Limb (tissue), 2 donors: ENCODE measurements around the gene FGF19.

Experiments
- DNase-seq, 2 donors: peaks; one replicate each; pipeline ENCODE4 v3.0.0-alpha.2; 2016; ENCODE audit errors: extremely low spot score in 2 of 2

Gene FGF19

DNA sequence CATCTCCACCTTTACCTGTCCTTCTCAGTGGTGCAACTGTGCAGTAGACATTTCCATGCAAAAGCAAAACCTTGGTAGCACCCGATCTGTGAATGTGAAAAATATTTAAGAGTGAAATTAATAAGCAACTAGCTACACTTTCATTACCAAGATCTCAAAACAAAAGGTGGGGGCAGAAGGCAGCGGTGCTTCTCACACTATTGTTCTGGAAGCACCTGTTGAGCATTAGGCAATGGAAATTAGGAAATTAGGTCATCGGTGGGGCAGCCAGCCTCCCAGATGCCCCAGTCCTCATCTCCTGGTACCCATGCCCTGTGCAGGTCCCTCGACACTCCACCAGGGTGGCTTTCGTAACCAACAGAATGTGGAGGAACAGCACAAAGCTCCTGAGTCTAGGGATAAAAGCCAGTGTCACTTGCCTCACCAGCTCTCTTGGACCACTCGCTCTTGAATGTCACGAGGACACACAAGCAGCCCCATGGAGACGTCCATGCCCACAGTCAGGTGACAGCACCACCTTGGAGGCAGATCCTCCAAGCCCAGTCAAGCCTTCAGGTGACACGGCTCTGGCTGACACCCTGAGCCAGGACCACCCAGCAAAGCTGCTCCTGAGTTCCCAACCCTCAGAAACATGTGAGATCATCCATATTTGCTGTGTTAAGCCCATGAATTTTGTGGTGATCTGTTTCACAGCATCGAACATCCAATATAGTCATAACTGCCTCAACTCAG is 31.9 kb downstream of the FGF19 start:
- no peak for DNase-seq

DNA sequence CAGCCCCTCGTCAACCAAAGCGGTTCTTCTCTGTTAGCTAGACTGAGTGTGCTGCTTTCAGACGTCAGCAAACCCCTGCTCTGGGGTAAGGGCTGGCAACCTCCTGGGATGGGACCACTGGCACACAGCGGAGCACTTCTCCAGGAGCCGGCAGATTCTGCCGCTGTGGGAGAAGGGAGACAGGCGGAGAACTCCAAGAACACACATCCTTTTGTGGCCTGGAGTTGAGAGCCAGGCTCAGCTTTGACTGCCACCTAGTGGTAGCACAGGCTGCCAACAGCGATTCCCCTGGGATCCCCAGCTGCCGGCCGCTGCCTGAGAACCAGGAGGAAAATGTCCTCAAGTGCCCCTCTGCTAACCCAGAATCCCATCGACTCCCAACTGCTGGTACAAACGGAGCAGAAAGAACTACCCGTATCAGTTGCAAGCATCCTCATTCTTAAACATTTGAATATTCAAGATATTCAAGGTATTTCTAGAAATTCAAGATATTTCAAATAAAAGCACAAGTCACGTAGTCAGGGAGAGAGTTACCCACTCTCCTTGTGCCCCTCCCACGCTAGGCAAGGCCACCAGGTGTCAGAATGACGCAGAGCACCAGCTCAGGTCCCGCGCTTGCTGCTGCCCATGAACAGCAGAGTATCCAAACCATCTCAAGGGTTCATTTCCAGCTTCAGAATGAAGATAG is 33.5 kb downstream of the FGF19 start:
- peak; percentile 86 to 90 for DNase-seq

DNA sequence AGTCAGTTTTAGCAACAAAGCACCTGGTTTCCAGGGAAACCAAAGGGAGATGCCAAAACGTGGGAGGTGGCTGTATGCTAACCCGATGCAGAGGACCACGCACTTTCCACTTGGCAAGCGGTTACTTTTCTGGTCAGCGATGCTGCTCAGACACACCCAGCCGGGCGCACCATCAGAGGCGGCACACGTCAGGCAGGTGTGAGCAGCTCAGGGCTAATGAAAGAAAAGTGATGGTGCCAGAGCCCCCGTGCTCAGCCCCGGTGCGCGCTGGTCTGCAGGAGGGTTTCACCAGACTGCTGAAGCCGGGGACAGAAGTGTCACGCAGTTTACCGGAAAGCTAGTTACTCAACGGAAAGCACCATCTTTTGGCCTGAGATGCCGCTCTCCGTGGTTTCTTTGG is 34.3 kb downstream of the FGF19 start:
- no peak for DNase-seq

DNA sequence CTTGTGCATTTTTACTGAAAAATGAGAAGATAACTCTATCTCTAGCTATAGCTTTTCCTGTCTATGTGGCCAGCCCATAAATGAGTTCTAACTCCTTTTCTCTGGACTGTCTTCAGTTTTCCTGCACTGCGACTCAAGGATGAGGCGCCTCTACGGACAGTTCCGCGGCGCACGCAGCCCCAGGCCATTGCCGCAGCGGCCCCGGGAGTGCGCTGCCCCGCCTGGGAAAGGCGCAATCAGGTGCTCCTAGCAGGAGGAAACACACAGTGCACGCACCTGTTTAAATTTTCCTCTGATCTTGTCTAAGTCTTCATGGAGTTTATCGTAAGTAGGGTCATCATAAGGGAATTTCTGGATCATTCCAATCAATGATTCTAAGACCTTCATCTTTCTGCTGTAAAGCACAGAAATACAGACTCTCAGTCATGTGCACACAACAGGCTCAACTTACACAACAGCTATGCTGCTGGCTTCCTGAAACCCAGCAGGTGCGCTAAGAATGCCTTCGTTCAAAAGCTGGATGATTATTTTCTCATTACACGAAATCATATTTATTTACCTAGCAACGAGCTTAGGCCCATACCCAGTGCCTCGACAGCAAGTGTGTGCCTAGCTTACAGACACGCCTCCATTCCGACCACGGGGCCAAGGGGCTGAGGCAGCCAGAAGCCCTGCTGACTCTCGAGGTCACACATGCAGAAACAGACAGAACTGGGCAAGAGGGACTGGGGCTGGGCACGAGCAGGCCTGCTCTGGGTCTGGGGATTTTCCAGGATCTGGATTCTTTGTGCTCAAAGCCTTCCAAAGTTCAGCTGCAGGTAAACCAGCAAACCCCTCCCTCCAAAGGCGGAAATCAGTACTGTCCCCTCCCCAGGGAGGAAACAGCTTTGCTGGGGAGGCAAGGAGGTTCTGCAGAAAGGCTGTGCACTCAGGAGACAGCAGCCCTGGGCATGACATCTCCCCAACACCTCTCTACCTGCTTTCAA is 35.9 kb downstream of the FGF19 start:
- DNase-seq = no peak

DNA sequence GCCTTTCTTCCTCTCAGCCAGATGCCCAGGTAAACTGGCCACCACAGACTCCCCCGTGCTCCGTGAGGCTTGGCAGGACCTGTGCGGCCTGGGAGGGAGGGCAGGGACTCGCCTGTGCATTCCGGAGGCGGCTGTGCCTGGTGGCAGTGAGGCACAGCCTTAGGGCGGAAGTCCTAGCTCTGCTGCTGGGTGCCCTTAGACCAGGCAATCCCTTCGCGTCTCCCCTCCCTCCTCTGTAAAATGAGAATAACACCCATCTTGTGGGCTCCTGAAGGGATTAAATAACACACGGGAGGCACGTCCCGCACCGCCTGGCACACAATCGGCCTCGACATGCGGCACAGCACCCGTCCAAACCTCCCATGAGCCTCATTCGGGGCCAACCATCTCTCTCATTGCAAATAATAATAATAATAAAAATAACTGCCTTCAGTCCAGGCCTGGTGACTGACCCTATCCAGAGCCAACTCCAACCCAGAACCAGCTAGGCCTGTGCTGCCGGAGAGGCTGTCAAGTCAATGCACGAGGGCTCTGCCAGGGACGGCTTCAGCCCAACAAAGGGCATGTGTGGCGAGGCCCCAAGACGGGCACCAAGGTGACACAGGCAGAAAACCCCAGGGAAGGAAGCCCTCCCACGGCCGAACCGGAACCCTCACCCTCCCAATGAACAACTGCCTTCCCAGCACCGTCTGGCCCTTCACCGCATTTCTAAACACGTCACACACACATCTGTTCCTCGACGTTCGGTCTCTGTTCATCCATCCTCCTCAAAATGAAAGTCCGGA is 36.9 kb downstream of the FGF19 start:
- no peak for DNase-seq

DNA sequence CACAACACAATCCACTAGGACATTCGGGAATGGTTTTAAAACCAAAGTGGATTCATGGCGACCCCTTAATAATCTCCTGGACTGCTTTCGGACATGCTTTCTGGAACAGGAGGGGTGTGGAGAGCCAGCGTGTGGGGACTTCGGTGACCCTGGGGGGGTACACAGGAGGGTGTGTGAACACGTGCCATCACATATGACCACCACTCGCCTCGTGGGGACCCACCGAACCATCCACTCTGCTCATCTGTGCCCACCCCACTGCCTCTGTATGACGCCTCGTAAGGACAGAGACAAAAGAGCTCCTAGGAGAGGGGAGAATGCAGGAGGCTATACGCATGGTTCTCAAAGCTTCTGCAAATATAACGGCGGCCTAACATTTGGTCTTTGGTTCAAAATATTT is 37.6 kb downstream of the FGF19 start:
- no peak for DNase-seq

DNA sequence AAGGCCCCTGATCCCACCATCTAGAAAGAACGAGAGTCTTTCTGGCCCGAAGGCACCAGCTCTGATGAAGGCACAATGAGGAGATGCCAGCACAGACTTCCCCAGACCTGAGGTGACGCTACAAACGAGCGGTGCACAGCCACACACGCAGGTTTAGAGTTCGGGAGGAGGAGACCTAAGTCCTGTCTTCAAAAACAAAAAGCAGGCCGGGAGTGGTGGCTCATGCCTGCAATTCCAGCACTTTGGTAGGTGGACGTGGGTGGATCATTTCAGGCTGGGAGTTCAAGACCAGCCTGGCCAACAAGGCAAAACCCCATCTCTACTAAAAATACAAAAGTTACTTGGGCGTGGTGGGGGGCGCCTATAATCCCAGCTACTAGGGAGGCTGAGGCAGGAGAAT is 38.2 kb downstream of the FGF19 start:
- DNase-seq = no peak

DNA sequence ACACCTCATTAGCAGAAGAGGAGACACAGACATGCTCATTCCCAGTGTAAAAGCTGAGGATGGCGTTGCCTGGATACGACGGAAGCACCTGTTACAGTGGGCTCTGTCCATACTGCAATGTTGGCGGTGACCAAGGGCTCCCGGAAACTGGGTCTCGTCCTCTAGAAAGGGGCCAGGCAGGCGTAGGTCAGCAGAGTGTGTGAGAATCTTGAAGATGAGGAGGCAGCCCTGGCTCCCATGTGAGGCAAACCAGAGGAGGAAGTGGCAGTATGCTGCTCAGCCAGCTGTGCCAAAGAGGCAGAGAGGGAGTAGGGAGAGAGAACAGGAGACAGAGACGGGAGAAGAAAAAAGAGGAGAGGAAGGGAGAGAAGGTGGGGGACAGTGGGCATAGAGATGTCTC is 38.9 kb downstream of the FGF19 start:
- DNase-seq = no peak

DNA sequence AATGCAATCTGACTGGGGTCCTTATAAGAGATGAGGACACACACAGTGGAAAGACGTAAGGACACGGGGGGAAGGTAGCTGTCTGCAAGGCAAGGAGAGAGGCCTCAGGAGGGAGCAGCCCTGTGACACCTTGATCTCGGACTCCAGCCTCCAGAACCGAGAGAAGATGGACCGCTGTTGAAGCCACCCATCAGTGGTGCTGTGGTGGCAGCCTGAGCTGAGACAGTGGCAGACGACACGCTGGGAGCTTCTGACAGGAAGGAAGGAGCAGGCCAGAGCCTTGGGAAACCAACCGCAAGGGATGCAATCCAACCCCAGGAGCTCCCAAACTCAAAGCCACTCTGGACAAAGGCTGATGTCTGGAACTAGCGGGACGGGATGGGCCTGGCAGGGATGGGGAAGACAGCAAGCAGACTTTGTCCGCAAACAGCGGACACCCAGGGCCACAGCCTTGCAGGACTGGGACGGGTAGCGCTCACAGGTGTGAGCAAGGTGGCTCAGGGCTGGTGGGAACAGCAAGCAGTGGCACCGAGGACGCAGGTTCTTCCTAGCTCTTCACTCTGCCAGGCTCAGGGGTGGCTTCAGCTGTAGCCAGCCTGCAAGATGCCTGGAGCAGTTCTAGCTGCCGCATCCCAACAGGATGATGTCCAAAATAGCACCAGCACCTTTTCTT is 39.6 kb downstream of the FGF19 start:
- DNase-seq = no peak

DNA sequence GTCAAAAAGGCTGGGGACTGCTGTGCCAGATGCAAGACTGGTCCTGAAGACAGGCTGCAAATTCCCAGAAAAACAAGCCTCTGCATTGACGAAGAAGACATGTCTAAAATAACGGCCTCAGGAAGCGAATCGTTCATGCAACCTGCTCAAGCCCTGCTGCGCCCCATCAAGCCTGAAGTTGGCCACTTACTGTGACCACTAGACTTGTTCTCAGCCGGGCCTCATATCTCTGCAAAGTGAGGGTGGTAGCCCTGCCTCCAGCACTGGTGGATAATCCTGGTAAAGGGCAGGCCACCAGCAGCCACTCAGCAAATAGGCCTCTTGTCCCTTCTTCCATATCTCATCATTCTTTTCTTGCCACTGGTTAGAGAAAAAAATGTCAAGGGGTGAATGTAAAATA is 40.5 kb downstream of the FGF19 start:
- no peak for DNase-seq

DNA sequence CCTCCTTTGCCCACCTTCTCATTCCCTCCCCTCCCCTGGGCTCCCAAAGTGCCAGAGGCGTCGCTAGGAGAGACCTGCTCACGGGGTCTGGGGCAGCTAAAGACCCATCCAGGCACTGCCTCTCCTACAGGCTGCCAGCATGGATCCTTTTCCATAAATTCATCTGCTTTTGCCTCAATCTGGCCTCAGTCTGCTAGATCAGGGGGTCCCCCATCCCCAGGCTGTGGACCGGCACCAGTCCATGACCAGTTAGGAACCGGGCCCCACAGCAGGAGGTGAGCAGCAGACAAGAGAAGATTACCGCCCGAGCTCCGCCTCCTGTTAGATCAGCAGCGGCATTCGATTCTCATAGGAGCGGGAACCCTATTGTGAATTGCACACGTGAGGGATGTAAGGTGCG is 41.0 kb downstream of the FGF19 start:
- no peak for DNase-seq

DNA sequence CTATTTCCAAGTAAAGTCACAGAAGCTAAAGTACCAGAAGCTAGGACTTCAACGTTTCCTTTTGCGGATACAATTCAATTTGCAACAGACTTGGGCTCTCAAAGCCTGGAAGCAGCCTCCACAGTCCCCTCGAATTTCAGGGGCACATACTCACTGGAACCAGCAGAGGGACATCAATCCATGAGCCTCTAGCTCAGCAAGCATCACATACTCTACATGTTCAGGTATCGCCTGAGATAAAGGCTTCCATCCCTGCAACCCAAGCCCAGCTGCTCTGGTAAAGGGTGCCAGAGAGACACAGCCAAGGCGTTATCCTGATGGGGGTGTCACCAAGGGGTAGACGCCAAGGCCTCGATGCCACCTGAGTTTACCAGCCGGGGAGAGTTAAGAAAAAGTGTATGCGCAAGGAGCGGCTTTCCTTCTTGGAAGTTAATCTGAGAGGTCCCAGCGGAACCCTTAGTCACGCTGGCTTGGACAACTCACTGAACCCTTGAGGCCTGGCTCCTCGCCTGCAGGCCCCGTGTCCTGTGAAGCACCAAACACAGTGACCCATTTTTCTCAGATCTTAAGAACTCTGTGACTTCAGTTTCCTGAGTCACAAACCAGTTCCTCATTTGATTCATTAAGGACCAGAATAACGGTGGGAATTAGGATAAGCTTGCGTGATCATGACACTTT is 41.7 kb downstream of the FGF19 start:
- no peak for DNase-seq

DNA sequence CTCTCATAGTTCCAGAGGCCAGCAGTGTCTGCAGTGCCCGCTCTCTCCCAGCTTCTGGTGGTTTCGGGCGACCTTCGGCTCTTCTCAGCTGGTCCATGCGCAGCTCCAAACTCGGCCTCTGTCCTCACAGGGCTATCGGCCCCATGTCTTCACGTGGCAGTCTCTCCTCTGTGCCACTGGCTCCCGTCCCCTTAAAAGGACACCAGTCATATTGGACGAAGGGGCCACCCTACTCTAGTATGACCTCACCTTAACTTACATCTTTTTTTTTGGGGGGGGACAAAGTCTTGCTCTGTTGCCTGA is 42.5 kb downstream of the FGF19 start:
- DNase-seq = no peak

DNA sequence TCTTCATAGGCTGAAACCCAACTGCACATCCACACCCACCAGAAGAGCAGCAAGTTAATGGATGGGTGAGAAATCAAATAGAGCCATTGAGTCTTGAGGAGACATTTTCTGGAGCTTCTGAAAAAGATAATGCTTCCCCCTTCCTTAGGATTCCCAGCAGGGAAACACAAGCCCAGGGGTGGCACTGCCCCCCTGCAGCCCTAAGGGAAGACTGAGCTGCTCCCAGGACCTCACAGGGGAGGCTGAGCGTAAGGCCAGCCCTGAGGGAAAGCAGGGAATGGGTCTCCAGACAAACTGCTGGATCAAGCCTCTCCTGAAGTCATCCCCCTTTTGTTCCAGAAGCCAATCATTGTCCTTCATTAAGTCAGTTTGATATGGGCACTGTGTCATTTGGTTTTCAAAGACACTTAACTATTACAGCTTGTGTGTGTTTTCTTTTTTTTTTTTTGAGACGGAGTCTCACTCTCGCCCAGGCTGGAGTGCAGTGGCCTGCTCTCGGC is 43.8 kb downstream of the FGF19 start:
- DNase-seq = no peak

DNA sequence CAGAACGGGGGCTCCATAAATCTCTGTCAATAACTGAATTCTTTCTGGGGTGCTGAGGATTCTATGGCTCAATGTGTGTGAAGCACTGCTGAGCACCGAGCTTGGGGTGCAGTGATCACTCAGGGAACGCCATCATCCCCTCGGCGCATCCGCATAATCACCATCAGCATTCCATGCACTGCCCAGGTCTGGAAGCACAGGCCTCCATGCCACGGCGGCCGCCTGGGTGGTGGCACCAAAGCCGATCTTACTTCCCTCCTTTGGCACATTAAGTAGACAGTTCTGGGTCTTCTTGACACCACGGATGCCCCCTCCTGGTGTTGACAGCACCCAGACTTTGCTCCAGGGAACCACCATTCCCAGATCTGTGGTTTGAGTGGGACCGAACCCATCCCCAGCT is 44.2 kb downstream of the FGF19 start:
- no peak for DNase-seq

DNA sequence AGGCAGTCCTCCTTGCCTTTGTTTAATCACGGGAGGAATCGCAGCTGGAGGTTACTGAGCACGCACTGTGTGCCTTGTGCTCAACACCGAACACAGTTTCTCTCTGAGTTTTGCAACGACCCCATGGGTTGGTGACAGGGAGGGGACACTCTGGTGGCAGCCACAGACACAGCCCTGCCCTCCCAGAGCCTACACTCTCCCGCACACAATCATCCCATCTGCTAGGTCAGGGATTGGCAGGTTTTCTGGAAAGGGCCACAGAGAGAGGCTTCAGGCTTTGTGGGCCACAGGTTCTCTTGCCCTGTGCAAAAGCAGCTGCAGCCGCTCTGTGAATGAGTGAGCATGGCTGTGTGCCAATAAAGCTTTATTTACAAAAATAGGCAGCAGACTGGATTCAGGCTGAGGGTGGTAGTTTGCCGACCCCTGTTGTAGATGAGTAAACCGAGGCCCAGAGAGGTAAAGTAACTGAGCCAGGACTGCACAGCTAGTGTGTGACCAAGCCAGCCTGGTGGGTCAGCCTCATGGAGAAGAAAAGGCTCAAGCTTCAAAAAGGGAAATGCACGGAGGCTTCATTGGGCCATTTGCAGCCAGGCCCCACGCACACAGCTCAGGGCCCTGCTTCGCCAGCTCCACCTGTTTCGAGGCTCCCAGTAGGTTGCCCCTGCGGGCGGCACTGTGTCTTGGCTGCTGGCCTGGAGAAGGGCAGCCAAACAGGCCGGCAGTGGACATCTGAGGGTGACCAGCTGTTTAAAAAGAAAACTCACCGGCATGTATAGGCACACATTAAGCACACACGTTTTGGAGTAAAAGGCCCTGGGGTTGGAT is 45.0 kb downstream of the FGF19 start:
- no peak for DNase-seq

DNA sequence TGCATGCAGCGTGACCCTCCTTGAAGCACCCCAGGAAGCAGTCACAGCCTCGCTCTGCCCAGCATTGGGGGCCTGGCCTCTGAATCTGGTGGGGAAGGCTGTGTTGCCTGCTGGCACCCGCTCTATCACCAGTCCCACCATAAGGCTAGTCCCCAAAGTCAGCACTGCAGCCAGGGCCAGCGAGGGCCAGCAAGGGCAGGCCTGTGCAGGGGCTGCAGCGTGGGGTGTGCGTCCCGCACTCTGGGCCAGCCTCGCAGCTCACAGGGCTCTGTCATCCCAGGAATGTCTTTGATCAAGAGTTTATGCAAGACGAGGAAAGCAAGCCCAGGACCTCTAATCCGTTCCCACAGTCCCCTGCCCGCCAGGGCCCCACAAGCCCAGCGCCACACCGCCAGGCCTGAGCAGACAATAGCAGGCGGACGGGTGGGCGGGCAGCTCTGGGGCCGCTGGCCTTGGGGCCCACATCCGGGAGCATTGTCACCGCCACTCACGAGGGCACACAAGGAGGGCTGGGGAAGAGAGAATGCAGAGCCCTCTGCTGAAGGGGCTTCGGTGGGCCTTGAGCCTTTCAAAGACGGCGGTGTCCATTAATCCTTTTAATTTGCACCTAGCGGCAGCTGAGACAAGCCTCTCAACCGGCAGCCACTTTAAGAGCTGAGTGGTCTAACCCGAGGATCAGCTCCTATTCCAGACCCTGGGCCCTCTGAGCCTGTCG is 45.8 kb downstream of the FGF19 start:
- DNase-seq = no peak

DNA sequence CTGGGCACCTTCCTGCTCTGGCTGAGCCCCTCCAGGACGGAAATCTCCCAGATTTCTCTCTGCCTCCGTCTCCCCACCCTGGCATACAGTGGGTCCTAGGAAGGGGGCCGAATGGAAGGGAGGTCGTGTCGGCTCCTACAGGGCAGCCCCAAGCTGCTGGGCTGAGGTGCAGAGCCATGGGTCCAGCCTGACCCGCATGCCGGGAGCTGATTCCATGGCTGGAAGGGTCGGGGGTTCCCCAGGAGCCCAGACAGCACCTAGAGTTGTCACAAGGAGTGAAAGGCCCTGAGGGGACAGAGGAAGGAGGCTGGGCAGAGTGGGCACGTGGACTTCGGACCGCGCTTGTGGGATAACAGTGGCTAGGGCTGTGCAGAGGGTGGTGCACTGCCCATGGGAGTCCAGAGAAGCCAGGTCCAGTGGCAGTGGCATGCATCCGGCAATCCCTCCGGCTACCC is 46.3 kb downstream of the FGF19 start:
- DNase-seq = no peak
